HG02938 (cell line): ENCODE data around the gene APPBP2.
"Not testable (repeated sequence)": the region's sequence is repeated elsewhere in the genome, so short reads cannot be mapped to it uniquely, and the experiment has no call there.

Source experiments
- ATAC-seq: cut with Tn5 transposase; IDR thresholded peaks from one replicate; pipeline ENCODE4 v1.9.1; 2021; ENCODE audit warnings: mild to moderate bottlenecking, moderate library complexity; ENCODE audit not compliant: unreplicated experiment

APPBP2 gene

GRCh38 chr17:60535382-60536279, 9.6 kb upstream of the APPBP2 start:
- ATAC-seq = no peak

- no peak for ATAC-seq
Measured at GRCh38 chr17:60534613-60535157, 8.6 kb upstream of the APPBP2 start.

- no peak for ATAC-seq
Measured at GRCh38 chr17:60534010-60534555, 8.0 kb upstream of the APPBP2 start.

GRCh38 chr17:60529806-60530205, 3.8 kb upstream of the APPBP2 start:
- no peak for ATAC-seq

- ATAC-seq = no peak
Measured at GRCh38 chr17:60528828-60529227, 2.8 kb upstream of the APPBP2 start.

GRCh38 chr17:60527701-60528100, 1.7 kb upstream of the APPBP2 start:
- ATAC-seq = no peak

GRCh38 chr17:60526726-60527125, 684 bp upstream of the APPBP2 start:
- ATAC-seq = no peak

- no peak for ATAC-seq
Measured at GRCh38 chr17:60525328-60525684, 736 bp downstream of the APPBP2 start.

GRCh38 chr17:60524463-60525327, 1.3 kb downstream of the APPBP2 start:
- ATAC-seq = no peak

GRCh38 chr17:60523822-60524221, 2.2 kb downstream of the APPBP2 start:
- ATAC-seq = no peak

- no peak for ATAC-seq
Measured at GRCh38 chr17:60522889-60523626, 3.0 kb downstream of the APPBP2 start.

GRCh38 chr17:60519795-60520194, 6.2 kb downstream of the APPBP2 start:
- no peak for ATAC-seq

GRCh38 chr17:60515683-60516082, 10.4 kb downstream of the APPBP2 start:
- not testable (repeated sequence) for ATAC-seq

GRCh38 chr17:60515199-60515598, 10.8 kb downstream of the APPBP2 start:
- ATAC-seq = not testable (repeated sequence)

- ATAC-seq = no peak
Measured at GRCh38 chr17:60514500-60514899, 11.5 kb downstream of the APPBP2 start.

- no peak for ATAC-seq
Measured at GRCh38 chr17:60514053-60514452, 12.0 kb downstream of the APPBP2 start.

GRCh38 chr17:60513014-60513413, 13.0 kb downstream of the APPBP2 start:
- no peak for ATAC-seq

GRCh38 chr17:60510723-60511122, 15.3 kb downstream of the APPBP2 start:
- ATAC-seq = no peak

- no peak for ATAC-seq
Measured at GRCh38 chr17:60510031-60510430, 16.0 kb downstream of the APPBP2 start.

- peak; percentile 75 for ATAC-seq
Measured at GRCh38 chr17:60508384-60508980, 17.6 kb downstream of the APPBP2 start.
